ENCODE results near the gene ARHGAP11A.

The ARHGAP11A gene

DNA sequence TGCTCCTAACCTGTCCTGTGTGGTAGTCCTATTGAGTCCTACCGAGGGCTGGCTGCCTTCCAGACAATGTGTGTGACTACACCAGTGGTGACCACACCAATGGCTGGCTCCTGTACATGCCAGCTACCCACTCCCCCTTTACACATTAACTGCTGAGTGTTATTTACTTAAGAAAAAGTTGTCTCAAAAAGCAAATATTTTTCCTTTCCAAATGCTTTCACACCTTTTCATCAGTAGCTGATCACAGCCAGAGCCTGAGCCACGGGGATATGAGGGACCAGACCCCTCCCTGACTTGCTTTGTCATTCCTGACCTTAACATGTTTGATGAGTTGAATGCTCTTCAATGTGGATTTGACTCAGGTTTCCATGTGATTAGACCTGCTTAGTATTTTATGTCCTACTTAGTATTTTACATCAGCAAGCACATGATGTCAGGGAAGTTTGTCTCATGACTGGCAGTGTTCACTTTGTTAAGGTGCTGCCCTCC lies 72.9 kb downstream of the ARHGAP11A start:
- DNase-seq (ENCODE audit: low read depth in 2 of 2) = peak; percentile 13 to 78
- TF ChIP-seq, protein P1, sequence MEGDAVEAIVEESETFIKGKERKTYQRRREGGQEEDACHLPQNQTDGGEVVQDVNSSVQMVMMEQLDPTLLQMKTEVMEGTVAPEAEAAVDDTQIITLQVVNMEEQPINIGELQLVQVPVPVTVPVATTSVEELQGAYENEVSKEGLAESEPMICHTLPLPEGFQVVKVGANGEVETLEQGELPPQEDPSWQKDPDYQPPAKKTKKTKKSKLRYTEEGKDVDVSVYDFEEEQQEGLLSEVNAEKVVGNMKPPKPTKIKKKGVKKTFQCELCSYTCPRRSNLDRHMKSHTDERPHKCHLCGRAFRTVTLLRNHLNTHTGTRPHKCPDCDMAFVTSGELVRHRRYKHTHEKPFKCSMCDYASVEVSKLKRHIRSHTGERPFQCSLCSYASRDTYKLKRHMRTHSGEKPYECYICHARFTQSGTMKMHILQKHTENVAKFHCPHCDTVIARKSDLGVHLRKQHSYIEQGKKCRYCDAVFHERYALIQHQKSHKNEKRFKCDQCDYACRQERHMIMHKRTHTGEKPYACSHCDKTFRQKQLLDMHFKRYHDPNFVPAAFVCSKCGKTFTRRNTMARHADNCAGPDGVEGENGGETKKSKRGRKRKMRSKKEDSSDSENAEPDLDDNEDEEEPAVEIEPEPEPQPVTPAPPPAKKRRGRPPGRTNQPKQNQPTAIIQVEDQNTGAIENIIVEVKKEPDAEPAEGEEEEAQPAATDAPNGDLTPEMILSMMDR (IDR thresholded peaks at IDR 0.05; ENCODE audit: low read depth, low read length) = no peak
- no peak overlapping the region for H3K4me3 ChIP-seq (replicated peaks in 1 of 2; ENCODE audit: low read depth in 2 of 2, low read length in 2 of 2)
